Mesendoderm (in vitro differentiated cells): ENCODE results near the gene LGR5.
A peak's percentile ranks its signal among the peaks of the same experiment; 100 is the strongest.

Experiments used
- DNase-seq: peaks from one replicate; pipeline ENCODE4 v3.0.0; 2013
- H2AK5ac ChIP-seq: 2 replicates; pipeline ENCODE4 v1.6.1; 2013; ENCODE audit warnings: low read length, inconsistent platforms
- H2BK120ac ChIP-seq: 2 replicates; pipeline ENCODE4 v1.6.1; 2013; ENCODE audit warnings: low read depth, mild to moderate bottlenecking, low read length, moderate library complexity, mixed read lengths
- H2BK15ac ChIP-seq: replicated peaks from 2 replicates; pipeline ENCODE4 v1.6.1; 2013; ENCODE audit warnings: low read depth, mild to moderate bottlenecking, moderate library complexity
- H2BK5ac ChIP-seq: 2 replicates; pipeline ENCODE4 v1.6.1; 2013; ENCODE audit warnings: low read length, inconsistent platforms
- H3K18ac ChIP-seq: 2 replicates; pipeline ENCODE4 v1.6.1; 2013; ENCODE audit warnings: mild to moderate bottlenecking, low read length, mixed read lengths
- H3K23ac ChIP-seq: one replicate; pipeline ENCODE4 v1.6.1; 2013; ENCODE audit warnings: low read length
- H3K27ac ChIP-seq: 2 replicates; pipeline ENCODE4 v1.5.1; 2013; ENCODE audit warnings: low read depth, mild to moderate bottlenecking, inconsistent platforms, low read length, moderate library complexity
- H3K27me3 ChIP-seq: 2 replicates; pipeline ENCODE4 v1.6.1; 2013; ENCODE audit warnings: low read length, control low read depth, mild to moderate bottlenecking, inconsistent platforms; ENCODE audit not compliant: insufficient read depth, poor library complexity
- H3K36me3 ChIP-seq: 2 replicates; pipeline ENCODE4 v1.6.1; 2013; ENCODE audit warnings: low read length, inconsistent platforms; ENCODE audit not compliant: control insufficient read depth, insufficient read depth
- H3K4ac ChIP-seq: one replicate; pipeline ENCODE4 v1.6.1; 2013; ENCODE audit warnings: low read depth, mild to moderate bottlenecking, low read length, moderate library complexity
- H3K4me1 ChIP-seq: 2 replicates; pipeline ENCODE4 v1.6.1; 2013; ENCODE audit warnings: low read depth, low read length, inconsistent platforms; ENCODE audit not compliant: control insufficient read depth
- H3K4me2 ChIP-seq: 2 replicates; pipeline ENCODE4 v1.6.1; 2013; ENCODE audit warnings: low read length
- H3K4me3 ChIP-seq: 2 replicates; pipeline ENCODE4 v1.5.1; 2013; ENCODE audit warnings: mild to moderate bottlenecking, low read length
- H3K56ac ChIP-seq: one replicate; pipeline ENCODE4 v1.6.1; 2013; ENCODE audit warnings: low read length
- H3K79me1 ChIP-seq: 2 replicates; pipeline ENCODE4 v1.6.1; 2013; ENCODE audit warnings: low read length, inconsistent platforms
- H3K79me2 ChIP-seq: 2 replicates; pipeline ENCODE4 v1.6.1; 2013; ENCODE audit warnings: mild to moderate bottlenecking, low read length; ENCODE audit not compliant: control insufficient read depth, insufficient read depth
- H3K9ac ChIP-seq: 2 replicates; pipeline ENCODE4 v1.6.1; 2013; ENCODE audit warnings: low read length, inconsistent platforms
- H4K5ac ChIP-seq: one replicate; pipeline ENCODE4 v1.6.1; 2013; ENCODE audit warnings: low read length
- H4K8ac ChIP-seq: one replicate; pipeline ENCODE4 v1.6.1; 2013; ENCODE audit warnings: low read depth, mild to moderate bottlenecking, control low read depth, low read length, moderate library complexity
- WGBS: extraction: QIAGEN DNeasy Blood & Tissue Kit; methylation state at CpG from one replicate; pipeline ENCODE4 v1.1.7; 2013; ENCODE audit warnings: low lambda C conversion rate, missing lambda C conversion rate; ENCODE audit not compliant: insufficient coverage; ENCODE audit errors: extremely low coverage; 5-methylcytosine and 5-hydroxymethylcytosine counted together

The LGR5 gene

GRCh38 chr12:71440763-71441748 is 1.5 kb downstream of the LGR5 start:
- H2BK5ac ChIP-seq: no peak overlapping the region
- H2BK120ac ChIP-seq: no peak overlapping the region
- no peaks in the 10 kb centered on the region for H3K79me1 ChIP-seq
- H3K23ac ChIP-seq: no peak overlapping the region
- WGBS: no CpG with 5 or more reads among the region's 26 CpGs
- peak overlapping the region; percentile 78 for H3K9ac ChIP-seq
- H3K4me1 ChIP-seq: peaks cover 7% of the 10 kb centered on the region
- H4K8ac ChIP-seq: no peak overlapping the region
- no peaks in the 10 kb centered on the region for H3K79me2 ChIP-seq
- H3K4me3 ChIP-seq: peak overlapping the region; percentile 52
- DNase-seq: peak; percentile 67
- H3K4me2 ChIP-seq: peak overlapping the region; percentile 57
- no peak overlapping the region for H2AK5ac ChIP-seq
- peak overlapping the region; percentile 2 for H3K18ac ChIP-seq
- no peak overlapping the region for H4K5ac ChIP-seq
- H3K4ac ChIP-seq: no peak overlapping the region
- no peak overlapping the region for H2BK15ac ChIP-seq
- H3K27me3 ChIP-seq: peaks cover 13% of the 10 kb centered on the region
- no peaks in the 10 kb centered on the region for H3K36me3 ChIP-seq
- peak overlapping the region; percentile 33 for H3K27ac ChIP-seq
- H3K56ac ChIP-seq: peak overlapping the region; percentile 75

- Histone ChIP-seq H4K5ac (no peak overlapping the region), H3K9ac (peak overlapping the region; percentile 56), H3K4ac (no peak overlapping the region), H3K4me3 (peak overlapping the region; percentile 10), H3K27ac (no peak overlapping the region), H3K56ac (no peak overlapping the region), H2BK15ac (no peak overlapping the region), H3K27me3 (peaks cover 13% of the 10 kb centered on the region), H3K23ac (no peak overlapping the region), H2AK5ac (no peak overlapping the region), H3K4me1 (peaks cover 7% of the 10 kb centered on the region), H4K8ac (no peak overlapping the region), H3K79me2 (no peaks in the 10 kb centered on the region), H3K4me2 (peak overlapping the region; percentile 32), H3K79me1 (no peaks in the 10 kb centered on the region), H3K18ac (no peak overlapping the region), H2BK120ac (no peak overlapping the region), H3K36me3 (no peaks in the 10 kb centered on the region), H2BK5ac (no peak overlapping the region)
- peak; percentile 29 for DNase-seq
- no CpG with 5 or more reads among the region's 4 CpGs for WGBS
These were observed 2.4 kb downstream of the LGR5 start for GRCh38 chr12:71441836-71442566.

- H3K9ac ChIP-seq: no peak overlapping the region
- H3K79me2 ChIP-seq: no peaks in the 10 kb centered on the region
- no peaks in the 10 kb centered on the region for H3K79me1 ChIP-seq
- no peak overlapping the region for H2BK15ac ChIP-seq
- no peak overlapping the region for H3K4me2 ChIP-seq
- H3K27me3 ChIP-seq: peaks cover 13% of the 10 kb centered on the region
- no peak overlapping the region for H3K56ac ChIP-seq
- no peak overlapping the region for H2BK120ac ChIP-seq
- H4K8ac ChIP-seq: no peak overlapping the region
- H2BK5ac ChIP-seq: no peak overlapping the region
- H3K18ac ChIP-seq: no peak overlapping the region
- H2AK5ac ChIP-seq: no peak overlapping the region
- no CpG with 5 or more reads among the region's 1 CpG for WGBS
- H3K4ac ChIP-seq: no peak overlapping the region
- no peak for DNase-seq
- no peaks in the 10 kb centered on the region for H3K36me3 ChIP-seq
- H4K5ac ChIP-seq: no peak overlapping the region
- H3K27ac ChIP-seq: no peak overlapping the region
- no peak overlapping the region for H3K23ac ChIP-seq
- peaks cover 7% of the 10 kb centered on the region for H3K4me1 ChIP-seq
- H3K4me3 ChIP-seq: no peak overlapping the region
These were observed 3.0 kb downstream of the LGR5 start for GRCh38 chr12:71442567-71442931.

- no CpG with 5 or more reads among the region's 1 CpG for WGBS
- no peak overlapping the region for H2AK5ac ChIP-seq
- H2BK15ac ChIP-seq: peak overlapping the region; percentile 36
- H4K8ac ChIP-seq: no peak overlapping the region
- peaks cover 4% of the 10 kb centered on the region for H3K4me1 ChIP-seq
- no peak for DNase-seq
- H3K27ac ChIP-seq: no peak overlapping the region
- H3K36me3 ChIP-seq: no peaks in the 10 kb centered on the region
- H3K18ac ChIP-seq: no peak overlapping the region
- H3K23ac ChIP-seq: no peak overlapping the region
- no peaks in the 10 kb centered on the region for H3K79me2 ChIP-seq
- H3K4me3 ChIP-seq: no peak overlapping the region
- H2BK5ac ChIP-seq: no peak overlapping the region
- H2BK120ac ChIP-seq: no peak overlapping the region
- no peaks in the 10 kb centered on the region for H3K79me1 ChIP-seq
- no peak overlapping the region for H3K4ac ChIP-seq
- no peak overlapping the region for H3K4me2 ChIP-seq
- no peak overlapping the region for H3K9ac ChIP-seq
- H4K5ac ChIP-seq: no peak overlapping the region
- H3K56ac ChIP-seq: no peak overlapping the region
- H3K27me3 ChIP-seq: peaks cover 5% of the 10 kb centered on the region
These were observed 5.5 kb downstream of the LGR5 start for GRCh38 chr12:71445071-71445470.

GRCh38 chr12:71447691-71448132 is 8.1 kb downstream of the LGR5 start:
- Histone ChIP-seq H3K79me1 (no peaks in the 10 kb centered on the region), H3K4me2 (no peak overlapping the region), H4K8ac (no peak overlapping the region), H3K18ac (no peak overlapping the region), H3K36me3 (no peaks in the 10 kb centered on the region), H3K4me3 (no peak overlapping the region), H4K5ac (no peak overlapping the region), H3K4ac (no peak overlapping the region), H2BK5ac (no peak overlapping the region), H3K56ac (no peak overlapping the region), H3K9ac (no peak overlapping the region), H2AK5ac (no peak overlapping the region), H3K27ac (no peak overlapping the region), H2BK15ac (no peak overlapping the region), H3K4me1 (no peaks in the 10 kb centered on the region), H2BK120ac (no peak overlapping the region), H3K23ac (no peak overlapping the region), H3K27me3 (no peaks in the 10 kb centered on the region), H3K79me2 (no peaks in the 10 kb centered on the region)
- no CpG with 5 or more reads among the region's 9 CpGs for WGBS
- no peak for DNase-seq
